ENCODE measurements around the gene UFC1. TPM values are rescaled to one million over a fixed set of nuclear protein-coding genes. Genes with fewer than 3 reads are reported as not detected.

The UFC1 gene
- total RNA-seq, 1 experiment from 2014 or later = 127 TPM

DNA sequence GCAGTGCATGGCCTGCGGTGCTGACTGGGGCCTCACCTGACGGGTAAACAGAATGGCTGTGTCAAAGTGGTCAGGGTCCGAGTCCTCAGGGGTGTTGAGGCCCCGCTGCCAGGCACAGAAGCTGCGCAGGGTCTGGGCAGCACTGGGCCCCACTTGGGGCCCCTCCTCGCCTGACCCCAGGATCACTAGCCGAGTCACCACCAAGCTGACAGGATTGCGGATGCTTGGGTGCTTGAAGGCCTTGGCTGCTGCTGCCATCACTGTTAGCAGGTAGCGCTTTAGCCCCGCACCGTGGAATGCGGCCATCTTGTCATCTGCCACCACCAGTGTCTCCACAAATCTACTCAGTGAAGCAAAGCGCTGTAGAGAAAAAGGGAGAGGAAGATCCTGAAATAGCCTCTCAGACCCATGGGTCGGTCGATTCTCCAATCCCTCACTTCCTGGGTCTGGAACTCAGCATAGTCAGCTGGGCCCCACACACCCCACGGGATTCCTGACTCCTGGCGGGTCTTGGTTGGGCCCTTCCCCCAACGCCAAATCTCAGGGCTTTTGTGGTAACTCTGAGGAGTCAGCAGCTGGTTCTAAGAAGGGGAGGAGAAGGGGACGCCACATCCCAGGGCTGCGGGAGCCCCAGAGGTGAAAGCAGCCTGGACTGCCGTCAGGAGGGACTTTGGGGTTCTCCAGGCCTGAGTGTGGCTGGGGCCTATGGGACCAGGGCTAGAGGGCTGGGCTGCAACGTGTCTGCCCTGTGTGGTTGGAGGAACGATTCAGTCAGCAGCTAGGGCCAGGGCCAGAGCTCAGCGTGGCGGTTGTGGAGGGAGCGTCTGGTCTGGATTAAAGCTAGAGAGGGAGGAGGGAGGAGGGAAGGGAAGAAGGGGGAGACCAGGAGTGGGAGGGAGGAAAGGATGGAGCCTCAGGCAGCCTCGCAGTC is 43.0 kb downstream of the UFC1 start:
- Histone ChIP-seq H3K36me3 (ENCODE audit: control insufficient read depth, insufficient read depth, low read length) (no peaks in the 10 kb centered on the region), H3K27me3 (ENCODE audit: control insufficient read depth, insufficient read depth, low read length) (no peaks in the 10 kb centered on the region), H3K9me3 (ENCODE audit: control insufficient read depth, insufficient read depth, low read depth, low read length) (no peaks in the 10 kb centered on the region), H3K4me1 (ENCODE audit: control insufficient read depth, insufficient read depth, low read length) (peaks cover 38% of the 10 kb centered on the region), H3K27ac (ENCODE audit: low read length) (no peak overlapping the region), H3K4me3 (ENCODE audit: low read depth in 2 of 2, low read length in 2 of 2) (no peak overlapping the region; a peak in 1 of 4 replicates)
- intact Hi-C loops (cut with micrococcal nuclease; ENCODE audit: unreplicated experiment) = no loop called here
- BruUV-seq (replicated peaks) = no TSS peak
- ATAC-seq (no peak), DNase-seq (ENCODE audit: low read depth, low spot score) (no peak)
- POLR2A ChIA-PET = interaction anchor here (0.6 kb wide), 1 partner anchor 11 kb away, joined by 3 read pairs; no protein-coding TSS in a partner anchor
- in situ Hi-C loops (cut with HindIII; ENCODE audit: low pct_unique_long_range_greater_than_20kb, low sequenced_read_pairs) = no loop called here
- CTCF ChIA-PET = no interaction called here
- no peak for TF ChIP-seq SIN3A (IDR thresholded peaks at IDR 0.05; ENCODE audit: borderline replicate concordance, insufficient read depth, low read depth, low read length)

DNA sequence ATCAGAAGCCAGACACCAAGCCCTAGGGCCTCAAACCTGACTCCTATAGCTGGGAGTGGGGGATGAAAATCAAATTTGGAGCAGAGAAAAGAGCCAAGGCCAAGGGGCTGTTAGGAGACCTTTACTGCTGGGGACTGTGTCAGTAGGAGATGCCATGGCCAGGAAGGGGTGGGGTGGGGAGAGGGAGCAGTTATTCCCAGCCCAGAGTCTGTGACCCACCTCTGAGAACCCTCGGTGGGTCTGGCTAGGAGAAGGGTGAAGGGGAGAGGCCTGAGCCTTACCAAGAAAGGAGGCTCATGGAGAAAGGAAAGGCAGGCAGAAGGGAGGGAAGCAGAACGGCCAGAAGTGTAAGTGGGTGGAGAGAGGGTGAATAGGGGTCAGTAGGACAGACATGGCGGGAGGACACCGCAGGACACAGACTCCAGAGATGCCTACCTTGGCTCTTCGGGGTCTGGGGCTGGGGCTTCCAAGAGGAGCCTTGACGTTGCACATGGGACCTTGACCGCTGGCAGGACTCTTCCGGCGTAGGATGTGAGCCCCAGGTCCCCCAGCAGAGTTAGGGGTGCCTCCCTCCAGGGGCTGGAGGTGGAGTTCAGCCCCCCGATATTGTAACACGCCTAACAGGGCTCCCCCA is 43.9 kb downstream of the UFC1 start:
- intact Hi-C loops (cut with micrococcal nuclease; ENCODE audit: unreplicated experiment) (no loop called here), in situ Hi-C loops (cut with HindIII; ENCODE audit: low pct_unique_long_range_greater_than_20kb, low sequenced_read_pairs) (no loop called here)
- no peak for DNase-seq (ENCODE audit: low read depth, low spot score)
- POLR2A ChIA-PET = no interaction called here
- H3K36me3 ChIP-seq (ENCODE audit: control insufficient read depth, insufficient read depth, low read length) = no peaks in the 10 kb centered on the region; the same call in 1 of the 2 replicates
- peaks cover 38% of the 10 kb centered on the region for H3K4me1 ChIP-seq (ENCODE audit: control insufficient read depth, insufficient read depth, low read length)
- no peaks in the 10 kb centered on the region for H3K9me3 ChIP-seq (ENCODE audit: control insufficient read depth, insufficient read depth, low read depth, low read length)
- H3K27me3 ChIP-seq (ENCODE audit: control insufficient read depth, insufficient read depth, low read length) = no peaks in the 10 kb centered on the region
- peak overlapping the region in 1 of 2 experiments; percentile 14; a peak in 1 of 4 replicates for H3K4me3 ChIP-seq (ENCODE audit: low read depth in 2 of 2, low read length in 2 of 2)
- CTCF ChIA-PET = no interaction called here
- BruUV-seq (replicated peaks) = no TSS peak
- TF ChIP-seq SIN3A (IDR thresholded peaks at IDR 0.05; ENCODE audit: borderline replicate concordance, insufficient read depth, low read depth, low read length) (no peak), TCF7L2 (IDR thresholded peaks at IDR 0.05; ENCODE audit: low read depth, low read length) (no peak), POLR2AphosphoS5 (IDR thresholded peaks at IDR 0.05; ENCODE audit: low read depth, low read length) (no peak)
- TF ChIP-seq, protein P1, sequence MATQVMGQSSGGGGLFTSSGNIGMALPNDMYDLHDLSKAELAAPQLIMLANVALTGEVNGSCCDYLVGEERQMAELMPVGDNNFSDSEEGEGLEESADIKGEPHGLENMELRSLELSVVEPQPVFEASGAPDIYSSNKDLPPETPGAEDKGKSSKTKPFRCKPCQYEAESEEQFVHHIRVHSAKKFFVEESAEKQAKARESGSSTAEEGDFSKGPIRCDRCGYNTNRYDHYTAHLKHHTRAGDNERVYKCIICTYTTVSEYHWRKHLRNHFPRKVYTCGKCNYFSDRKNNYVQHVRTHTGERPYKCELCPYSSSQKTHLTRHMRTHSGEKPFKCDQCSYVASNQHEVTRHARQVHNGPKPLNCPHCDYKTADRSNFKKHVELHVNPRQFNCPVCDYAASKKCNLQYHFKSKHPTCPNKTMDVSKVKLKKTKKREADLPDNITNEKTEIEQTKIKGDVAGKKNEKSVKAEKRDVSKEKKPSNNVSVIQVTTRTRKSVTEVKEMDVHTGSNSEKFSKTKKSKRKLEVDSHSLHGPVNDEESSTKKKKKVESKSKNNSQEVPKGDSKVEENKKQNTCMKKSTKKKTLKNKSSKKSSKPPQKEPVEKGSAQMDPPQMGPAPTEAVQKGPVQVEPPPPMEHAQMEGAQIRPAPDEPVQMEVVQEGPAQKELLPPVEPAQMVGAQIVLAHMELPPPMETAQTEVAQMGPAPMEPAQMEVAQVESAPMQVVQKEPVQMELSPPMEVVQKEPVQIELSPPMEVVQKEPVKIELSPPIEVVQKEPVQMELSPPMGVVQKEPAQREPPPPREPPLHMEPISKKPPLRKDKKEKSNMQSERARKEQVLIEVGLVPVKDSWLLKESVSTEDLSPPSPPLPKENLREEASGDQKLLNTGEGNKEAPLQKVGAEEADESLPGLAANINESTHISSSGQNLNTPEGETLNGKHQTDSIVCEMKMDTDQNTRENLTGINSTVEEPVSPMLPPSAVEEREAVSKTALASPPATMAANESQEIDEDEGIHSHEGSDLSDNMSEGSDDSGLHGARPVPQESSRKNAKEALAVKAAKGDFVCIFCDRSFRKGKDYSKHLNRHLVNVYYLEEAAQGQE (IDR thresholded peaks at IDR 0.05; ENCODE audit: insufficient read depth in 1 of 2, low read depth in 2 of 2, low read length in 1 of 2) = no peak
- TF ChIP-seq, protein P2, sequence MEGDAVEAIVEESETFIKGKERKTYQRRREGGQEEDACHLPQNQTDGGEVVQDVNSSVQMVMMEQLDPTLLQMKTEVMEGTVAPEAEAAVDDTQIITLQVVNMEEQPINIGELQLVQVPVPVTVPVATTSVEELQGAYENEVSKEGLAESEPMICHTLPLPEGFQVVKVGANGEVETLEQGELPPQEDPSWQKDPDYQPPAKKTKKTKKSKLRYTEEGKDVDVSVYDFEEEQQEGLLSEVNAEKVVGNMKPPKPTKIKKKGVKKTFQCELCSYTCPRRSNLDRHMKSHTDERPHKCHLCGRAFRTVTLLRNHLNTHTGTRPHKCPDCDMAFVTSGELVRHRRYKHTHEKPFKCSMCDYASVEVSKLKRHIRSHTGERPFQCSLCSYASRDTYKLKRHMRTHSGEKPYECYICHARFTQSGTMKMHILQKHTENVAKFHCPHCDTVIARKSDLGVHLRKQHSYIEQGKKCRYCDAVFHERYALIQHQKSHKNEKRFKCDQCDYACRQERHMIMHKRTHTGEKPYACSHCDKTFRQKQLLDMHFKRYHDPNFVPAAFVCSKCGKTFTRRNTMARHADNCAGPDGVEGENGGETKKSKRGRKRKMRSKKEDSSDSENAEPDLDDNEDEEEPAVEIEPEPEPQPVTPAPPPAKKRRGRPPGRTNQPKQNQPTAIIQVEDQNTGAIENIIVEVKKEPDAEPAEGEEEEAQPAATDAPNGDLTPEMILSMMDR (IDR thresholded peaks at IDR 0.05) = no peak
- ATAC-seq = no peak
- no peak overlapping the region for H3K27ac ChIP-seq (ENCODE audit: low read length)
